HepG2 (cell line): ENCODE measurements around the gene NFS1. TPM values are rescaled to one million over a fixed set of nuclear protein-coding genes. Genes with fewer than 3 reads are reported as not detected.

ENCODE experiments used
- CAMTA2 ChIP-seq: sonication (generic); formaldehyde crosslinking; IDR thresholded peaks from 2 replicates; pipeline ENCODE4 v1.4.0; 2020; ENCODE audit warnings: mild to moderate bottlenecking, missing genetic modification reagents, borderline replicate concordance
- EED ChIP-seq: sonication (generic); formaldehyde crosslinking; IDR thresholded peaks from 2 replicates; pipeline ENCODE4 v1.5.0; 2020; ENCODE audit warnings: mild to moderate bottlenecking, missing genetic modification reagents
- ESRRA ChIP-seq: sonication (generic); formaldehyde crosslinking; IDR thresholded peaks from 2 replicates; pipeline ENCODE4 v1.5.1; 2020; ENCODE audit warnings: mild to moderate bottlenecking, low read depth, missing genetic modification reagents
- HDAC2 ChIP-seq: sonication (generic); formaldehyde crosslinking; IDR thresholded peaks from 2 replicates; pipeline ENCODE4 v1.4.0; 2020; ENCODE audit warnings: missing genetic modification reagents
- HIVEP1 ChIP-seq: sonication (generic); formaldehyde crosslinking; IDR thresholded peaks from 2 replicates; pipeline ENCODE4 v1.4.0; 2020; ENCODE audit warnings: mild to moderate bottlenecking, missing genetic modification reagents
- HNF4G ChIP-seq, 2 experiments: sonication (generic) in 1 of 2; formaldehyde crosslinking in 1 of 2; IDR thresholded peaks; 2 replicates each; pipeline versions ENCODE4 v1.4.0 to v1.6.1; 2011 to 2020; ENCODE audit warnings: borderline replicate concordance in 2 of 2, low read depth in 2 of 2, mild to moderate bottlenecking in 2 of 2, low read length in 1 of 2, missing genetic modification reagents in 1 of 2, moderate library complexity in 1 of 2
- HOXA3 ChIP-seq: sonication (generic); formaldehyde crosslinking; IDR thresholded peaks from 2 replicates; pipeline ENCODE4 v1.5.0; 2020; ENCODE audit warnings: missing genetic modification reagents
- JUNB ChIP-seq: sonication (generic); formaldehyde crosslinking; IDR thresholded peaks from 2 replicates; pipeline ENCODE4 v1.8.0; 2022; ENCODE audit warnings: missing genetic modification reagents, mild to moderate bottlenecking, borderline replicate concordance
- MED8 ChIP-seq: sonication (generic); formaldehyde crosslinking; IDR thresholded peaks from 2 replicates; pipeline ENCODE4 v1.8.1; 2023; ENCODE audit warnings: mild to moderate bottlenecking, missing genetic modification reagents; ENCODE audit not compliant: insufficient replicate concordance
- MEIS1 ChIP-seq: sonication (generic); formaldehyde crosslinking; IDR thresholded peaks from 2 replicates; pipeline ENCODE4 v1.9.0; 2021; ENCODE audit warnings: mild to moderate bottlenecking, missing genetic modification reagents, moderate library complexity, borderline replicate concordance
- PAX8 ChIP-seq: sonication (generic); formaldehyde crosslinking; IDR thresholded peaks from 2 replicates; pipeline ENCODE4 v1.8.0; 2022; ENCODE audit warnings: mild to moderate bottlenecking, missing genetic modification reagents, borderline replicate concordance
- POLR2A ChIP-seq, 2 experiments: IDR thresholded peaks; 2 replicates each; pipeline ENCODE4 v1.6.1; 2011; ENCODE audit warnings: low read depth in 2 of 2, low read length in 2 of 2, mild to moderate bottlenecking in 1 of 2, moderate library complexity in 1 of 2; ENCODE audit not compliant: insufficient read depth in 1 of 2
- SP1 ChIP-seq, 2 experiments: fragments of 450-650 bp in 1 of 2; sonication (generic) in 1 of 2; formaldehyde crosslinking in 1 of 2; IDR thresholded peaks; 2 replicates each; pipeline versions ENCODE4 v1.4.0 to v1.6.1; 2016 to 2020; ENCODE audit warnings: missing genetic modification reagents in 1 of 2
- ZNF180 ChIP-seq: sonication (generic); formaldehyde crosslinking; IDR thresholded peaks from 2 replicates; pipeline ENCODE4 v1.4.0; 2020; ENCODE audit warnings: low read depth, missing genetic modification reagents, borderline replicate concordance
- ZNF274 ChIP-seq: sonication (generic); formaldehyde crosslinking; IDR thresholded peaks from 2 replicates; pipeline ENCODE4 v1.5.1; 2020; ENCODE audit warnings: mild to moderate bottlenecking, missing genetic modification reagents
- ZNF430 ChIP-seq: sonication (generic); formaldehyde crosslinking; IDR thresholded peaks from 2 replicates; pipeline ENCODE4 v1.9.0; 2021; ENCODE audit warnings: mild to moderate bottlenecking, missing genetic modification reagents
- ZNF557 ChIP-seq: sonication (generic); formaldehyde crosslinking; IDR thresholded peaks from 2 replicates; pipeline ENCODE4 v1.4.0; 2020; ENCODE audit warnings: missing genetic modification reagents
- ZNF558 ChIP-seq: sonication (generic); formaldehyde crosslinking; IDR thresholded peaks from 2 replicates; pipeline ENCODE4 v1.9.0; 2022; ENCODE audit warnings: mild to moderate bottlenecking, missing genetic modification reagents, borderline replicate concordance
- ZNF883 ChIP-seq: sonication (generic); formaldehyde crosslinking; IDR thresholded peaks from 2 replicates; pipeline ENCODE4 v1.5.1; 2020; ENCODE audit warnings: mild to moderate bottlenecking, missing genetic modification reagents; ENCODE audit errors: not compliant biosample characterization
- ZNF891 ChIP-seq: sonication (generic); formaldehyde crosslinking; IDR thresholded peaks from 2 replicates; pipeline ENCODE4 v1.5.0; 2020; ENCODE audit warnings: mild to moderate bottlenecking, missing genetic modification reagents
- polyA plus RNA-seq, 8 experiments: library from polyadenylated mRNA; depleted of rRNA in 3 of 8; stranded (reverse) in 7 of 8; unstranded in 1 of 8; fragments of >200 nt; fragmentation: Illumina TruSeq in 4 of 8; extraction: Trizol in 4 of 8; gene quantifications; 2 replicates each; pipeline versions ENCODE4 v1.2.1 to v1.2.3, GENCODE V29; 2011 to 2016; ENCODE audit warnings: low read depth in 4 of 8, missing spikeins in 1 of 8, mixed read lengths in 1 of 8; ENCODE audit not compliant: insufficient read depth in 1 of 8
- total RNA-seq, 5 experiments: library from RNA; depleted of rRNA; stranded (reverse); fragments of >200 nt; fragmentation: Illumina TruSeq; extraction: Trizol; gene quantifications; 2 replicates each; pipeline ENCODE4 v1.2.3, GENCODE V29; 2016; ENCODE audit warnings: low read depth in 1 of 5
- TF ChIP-seq, protein P1 (sequence below): sonication (generic); formaldehyde crosslinking; IDR thresholded peaks from 2 replicates; pipeline ENCODE4 v1.5.1; 2020; ENCODE audit warnings: missing genetic modification reagents, mild to moderate bottlenecking, borderline replicate concordance
- TF ChIP-seq, protein P2 (sequence below): sonication (generic); formaldehyde crosslinking; IDR thresholded peaks from 2 replicates; pipeline ENCODE4 v1.4.0; 2020; ENCODE audit warnings: missing genetic modification reagents, borderline replicate concordance
- TF ChIP-seq, protein P3 (sequence below): sonication (generic); formaldehyde crosslinking; IDR thresholded peaks from 2 replicates; pipeline ENCODE4 v1.5.1; 2020; ENCODE audit warnings: mild to moderate bottlenecking, missing genetic modification reagents, moderate library complexity
- TF ChIP-seq, protein P4 (sequence below): IDR thresholded peaks from 2 replicates; pipeline ENCODE4 v1.6.1; 2016

NFS1 gene
- total and polyA plus RNA-seq, 2 of the 13 experiments (the other 11 are each of a cell fraction or from before 2014, with no cell fraction given): 65.9 to 88.1 TPM

DNA sequence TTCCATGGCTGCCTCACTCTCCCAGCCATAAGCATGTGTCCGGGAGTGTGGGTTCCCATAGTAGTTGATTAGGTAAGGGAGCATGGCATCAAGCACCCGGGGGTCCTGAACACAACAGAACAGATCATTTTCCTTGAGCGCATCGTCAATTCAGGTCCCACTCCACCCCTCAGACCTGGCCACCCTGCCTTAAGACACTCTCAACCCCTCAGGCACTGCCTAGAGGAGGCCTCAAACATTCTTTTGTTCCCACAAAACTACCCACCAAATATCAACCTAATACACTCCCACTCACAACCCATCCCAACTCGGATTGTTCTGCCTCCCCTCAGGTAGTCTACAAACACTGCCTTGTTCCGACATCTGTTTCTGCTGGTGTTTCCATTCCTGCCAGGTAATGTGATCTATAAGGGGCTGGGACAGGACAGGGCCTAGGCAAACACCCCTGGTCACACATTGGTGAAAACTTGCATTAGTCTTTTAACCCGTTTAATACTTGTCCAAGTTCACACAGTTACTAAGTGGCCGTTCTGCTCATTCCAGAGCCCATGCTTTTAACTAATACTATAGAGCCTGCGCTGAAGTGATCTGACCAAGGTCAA is 1.4 kb downstream of the NFS1 start (continued):
- peak; percentile 65 for TF ChIP-seq ZNF883 (CRISPR knock-in tag)
- peak; percentile 35 for TF ChIP-seq ZNF274 (CRISPR knock-in tag)
- TF ChIP-seq POLR2A (IDR thresholded peaks at IDR 0.05; ENCODE audit: insufficient read depth in 1 of 2, low read depth in 2 of 2, low read length in 2 of 2): peak in 1 of 2 experiments; percentile 36; a peak in 1 of 4 replicates
- no peak for TF ChIP-seq SP1 (IDR thresholded peaks at IDR 0.05)
- TF ChIP-seq SP1 (CRISPR knock-in tag; IDR thresholded peaks at IDR 0.05): no peak
- TF ChIP-seq ZNF558 (CRISPR knock-in tag): peak; percentile 40; the same call in 1 of the 2 replicates
- TF ChIP-seq EED (CRISPR knock-in tag): 0 out of 2 replicates have a peak, but pooled peaks have one; percentile 19
- TF ChIP-seq HNF4G (IDR thresholded peaks at IDR 0.05; ENCODE audit: borderline replicate concordance, low read depth, low read length): no peak
- TF ChIP-seq HNF4G (CRISPR knock-in tag; IDR thresholded peaks at IDR 0.05; ENCODE audit: borderline replicate concordance, low read depth): peak; percentile 35
- peak; percentile 81 for TF ChIP-seq HIVEP1 (CRISPR knock-in tag)
- TF ChIP-seq, protein P1, sequence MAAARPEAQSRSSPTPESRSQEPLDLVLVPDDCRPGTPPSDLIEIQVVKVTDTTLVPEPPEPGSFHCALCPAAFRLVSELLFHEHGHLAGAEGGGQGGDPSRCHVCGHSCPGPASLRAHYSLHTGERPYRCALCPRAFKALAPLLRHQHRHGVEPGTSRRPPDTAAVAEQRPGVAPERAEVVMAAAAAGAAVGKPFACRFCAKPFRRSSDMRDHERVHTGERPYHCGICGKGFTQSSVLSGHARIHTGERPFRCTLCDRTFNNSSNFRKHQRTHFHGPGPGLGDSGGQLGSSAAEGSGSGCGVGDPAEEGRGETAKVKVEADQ (CRISPR knock-in tag): 0 out of 2 replicates have a peak, but pooled peaks have one; percentile 14
- TF ChIP-seq HOXA3 (CRISPR knock-in tag): no peak
- TF ChIP-seq ZNF430 (CRISPR knock-in tag): no peak
- TF ChIP-seq, protein P2, sequence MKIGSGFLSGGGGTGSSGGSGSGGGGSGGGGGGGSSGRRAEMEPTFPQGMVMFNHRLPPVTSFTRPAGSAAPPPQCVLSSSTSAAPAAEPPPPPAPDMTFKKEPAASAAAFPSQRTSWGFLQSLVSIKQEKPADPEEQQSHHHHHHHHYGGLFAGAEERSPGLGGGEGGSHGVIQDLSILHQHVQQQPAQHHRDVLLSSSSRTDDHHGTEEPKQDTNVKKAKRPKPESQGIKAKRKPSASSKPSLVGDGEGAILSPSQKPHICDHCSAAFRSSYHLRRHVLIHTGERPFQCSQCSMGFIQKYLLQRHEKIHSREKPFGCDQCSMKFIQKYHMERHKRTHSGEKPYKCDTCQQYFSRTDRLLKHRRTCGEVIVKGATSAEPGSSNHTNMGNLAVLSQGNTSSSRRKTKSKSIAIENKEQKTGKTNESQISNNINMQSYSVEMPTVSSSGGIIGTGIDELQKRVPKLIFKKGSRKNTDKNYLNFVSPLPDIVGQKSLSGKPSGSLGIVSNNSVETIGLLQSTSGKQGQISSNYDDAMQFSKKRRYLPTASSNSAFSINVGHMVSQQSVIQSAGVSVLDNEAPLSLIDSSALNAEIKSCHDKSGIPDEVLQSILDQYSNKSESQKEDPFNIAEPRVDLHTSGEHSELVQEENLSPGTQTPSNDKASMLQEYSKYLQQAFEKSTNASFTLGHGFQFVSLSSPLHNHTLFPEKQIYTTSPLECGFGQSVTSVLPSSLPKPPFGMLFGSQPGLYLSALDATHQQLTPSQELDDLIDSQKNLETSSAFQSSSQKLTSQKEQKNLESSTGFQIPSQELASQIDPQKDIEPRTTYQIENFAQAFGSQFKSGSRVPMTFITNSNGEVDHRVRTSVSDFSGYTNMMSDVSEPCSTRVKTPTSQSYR (CRISPR knock-in tag): no peak
- TF ChIP-seq, protein P3, sequence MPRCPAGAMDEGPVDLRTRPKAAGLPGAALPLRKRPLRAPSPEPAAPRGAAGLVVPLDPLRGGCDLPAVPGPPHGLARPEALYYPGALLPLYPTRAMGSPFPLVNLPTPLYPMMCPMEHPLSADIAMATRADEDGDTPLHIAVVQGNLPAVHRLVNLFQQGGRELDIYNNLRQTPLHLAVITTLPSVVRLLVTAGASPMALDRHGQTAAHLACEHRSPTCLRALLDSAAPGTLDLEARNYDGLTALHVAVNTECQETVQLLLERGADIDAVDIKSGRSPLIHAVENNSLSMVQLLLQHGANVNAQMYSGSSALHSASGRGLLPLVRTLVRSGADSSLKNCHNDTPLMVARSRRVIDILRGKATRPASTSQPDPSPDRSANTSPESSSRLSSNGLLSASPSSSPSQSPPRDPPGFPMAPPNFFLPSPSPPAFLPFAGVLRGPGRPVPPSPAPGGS (CRISPR knock-in tag): peak; percentile 61; the same call in 1 of the 2 replicates
- TF ChIP-seq ZNF557 (CRISPR knock-in tag): no peak
- TF ChIP-seq MED8 (CRISPR knock-in tag): peak; percentile 47
- TF ChIP-seq ZNF180: no peak
- peak; percentile 19 for TF ChIP-seq HDAC2 (CRISPR knock-in tag)
- peak; percentile 95 for TF ChIP-seq CAMTA2 (CRISPR knock-in tag)
- no peak for TF ChIP-seq ZNF891 (CRISPR knock-in tag)
- TF ChIP-seq, protein P4, sequence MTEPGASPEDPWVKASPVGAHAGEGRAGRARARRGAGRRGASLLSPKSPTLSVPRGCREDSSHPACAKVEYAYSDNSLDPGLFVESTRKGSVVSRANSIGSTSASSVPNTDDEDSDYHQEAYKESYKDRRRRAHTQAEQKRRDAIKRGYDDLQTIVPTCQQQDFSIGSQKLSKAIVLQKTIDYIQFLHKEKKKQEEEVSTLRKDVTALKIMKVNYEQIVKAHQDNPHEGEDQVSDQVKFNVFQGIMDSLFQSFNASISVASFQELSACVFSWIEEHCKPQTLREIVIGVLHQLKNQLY (CRISPR knock-in tag): 0 out of 2 replicates have a peak, but pooled peaks have one; percentile 22
- TF ChIP-seq MEIS1: 0 out of 2 replicates have a peak, but pooled peaks have one; percentile 17
- peak; percentile 62; the same call in 1 of the 2 replicates for TF ChIP-seq ESRRA
- TF ChIP-seq PAX8 (CRISPR knock-in tag): peak; percentile 64; the same call in 1 of the 2 replicates
- no peak for TF ChIP-seq JUNB
